HepG2 (cell line): ENCODE measurements around the gene CAPN7. TPM values are rescaled to one million over a fixed set of nuclear protein-coding genes. Genes with fewer than 3 reads are reported as not detected.

Experiments
- ATM ChIP-seq: fragments of 450-650 bp; IDR thresholded peaks from 2 replicates; pipeline ENCODE4 v1.7.1; 2017; ENCODE audit warnings: mild to moderate bottlenecking, borderline replicate concordance
- EHMT2 ChIP-seq: fragments of 200-600 bp; sonication (generic); IDR thresholded peaks from 2 replicates; pipeline ENCODE4 v1.7.0; 2017; ENCODE audit warnings: antibody characterized with exemption, low read depth, low read length, borderline replicate concordance
- HNF1A ChIP-seq, 2 experiments: sonication (generic) in 1 of 2; formaldehyde crosslinking in 1 of 2; IDR thresholded peaks; 2 replicates each; pipeline versions ENCODE4 v1.4.0 to v1.6.1; 2016 to 2020; ENCODE audit warnings: borderline replicate concordance in 1 of 2, low read depth in 1 of 2, mild to moderate bottlenecking in 1 of 2, missing genetic modification reagents in 1 of 2
- HOXA7 ChIP-seq: sonication (generic); formaldehyde crosslinking; IDR thresholded peaks from 2 replicates; pipeline ENCODE4 v1.8.1; 2022; ENCODE audit warnings: mild to moderate bottlenecking, missing genetic modification reagents, moderate library complexity
- KDM4B ChIP-seq: sonication (generic); formaldehyde crosslinking; IDR thresholded peaks from 2 replicates; pipeline ENCODE4 v1.4.0; 2020; ENCODE audit warnings: missing genetic modification reagents
- MIER2 ChIP-seq: IDR thresholded peaks from 2 replicates; pipeline ENCODE4 v1.6.1; 2016; ENCODE audit warnings: missing biosample characterization, missing genetic modification reagents
- NR2F1 ChIP-seq, 2 experiments: fragments of 450-650 bp in 1 of 2; formaldehyde crosslinking in 1 of 2; IDR thresholded peaks; 2 replicates each; pipeline versions ENCODE4 v1.5.0 to v1.6.1; 2016 to 2020; ENCODE audit warnings: mild to moderate bottlenecking in 1 of 2, missing compliant biosample characterization in 1 of 2, missing genetic modification reagents in 1 of 2, moderate library complexity in 1 of 2
- PHF21A ChIP-seq: sonication (generic); formaldehyde crosslinking; IDR thresholded peaks from 2 replicates; pipeline ENCODE4 v1.5.0; 2020; ENCODE audit warnings: mild to moderate bottlenecking, missing genetic modification reagents
- PRPF4 ChIP-seq: fragments of 200-400 bp; formaldehyde crosslinking; IDR thresholded peaks from 2 replicates; pipeline ENCODE4 v1.6.1; 2016; ENCODE audit warnings: low read length, low read depth; ENCODE audit not compliant: poor library complexity, severe bottlenecking
- ZBTB2 ChIP-seq: sonication (generic); formaldehyde crosslinking; IDR thresholded peaks from 2 replicates; pipeline ENCODE4 v1.8.0; 2022; ENCODE audit warnings: low read depth, missing genetic modification reagents
- ZBTB33 ChIP-seq: sonication (generic); formaldehyde crosslinking; IDR thresholded peaks from 2 replicates; pipeline ENCODE4 v1.4.0; 2020; ENCODE audit warnings: missing genetic modification reagents
- ZFP62 ChIP-seq: sonication (generic); formaldehyde crosslinking; IDR thresholded peaks from 2 replicates; pipeline ENCODE4 v1.4.0; 2020; ENCODE audit warnings: missing genetic modification reagents
- ZNF17 ChIP-seq: sonication (generic); formaldehyde crosslinking; IDR thresholded peaks from 2 replicates; pipeline ENCODE4 v1.5.0; 2020; ENCODE audit warnings: mild to moderate bottlenecking, missing genetic modification reagents
- ZNF724P ChIP-seq: sonication (generic); formaldehyde crosslinking; IDR thresholded peaks from 2 replicates; pipeline ENCODE4 v1.8.0; 2022; ENCODE audit warnings: missing genetic modification reagents, borderline replicate concordance
- ZNF768 ChIP-seq: sonication (generic); formaldehyde crosslinking; IDR thresholded peaks from 2 replicates; pipeline ENCODE4 v1.4.0; 2020; ENCODE audit warnings: missing genetic modification reagents
- ZNF770 ChIP-seq: sonication (generic); formaldehyde crosslinking; IDR thresholded peaks from 2 replicates; pipeline ENCODE4 v1.5.0; 2020; ENCODE audit warnings: mild to moderate bottlenecking, missing genetic modification reagents
- ZNF773 ChIP-seq: sonication (generic); formaldehyde crosslinking; IDR thresholded peaks from 2 replicates; pipeline ENCODE4 v1.4.0; 2020; ENCODE audit warnings: missing genetic modification reagents, borderline replicate concordance
- ZNF781 ChIP-seq: sonication (generic); formaldehyde crosslinking; IDR thresholded peaks from 2 replicates; pipeline ENCODE4 v1.5.1; 2020; ENCODE audit warnings: borderline replicate concordance, mild to moderate bottlenecking, missing genetic modification reagents; ENCODE audit errors: not compliant biosample characterization
- polyA plus RNA-seq, 8 experiments: library from polyadenylated mRNA; depleted of rRNA in 3 of 8; stranded (reverse) in 7 of 8; unstranded in 1 of 8; fragments of >200 nt; fragmentation: Illumina TruSeq in 4 of 8; extraction: Trizol in 4 of 8; gene quantifications; 2 replicates each; pipeline versions ENCODE4 v1.2.1 to v1.2.3, GENCODE V29; 2011 to 2016; ENCODE audit warnings: low read depth in 4 of 8, missing spikeins in 1 of 8, mixed read lengths in 1 of 8; ENCODE audit not compliant: insufficient read depth in 1 of 8
- total RNA-seq, 5 experiments: library from RNA; depleted of rRNA; stranded (reverse); fragments of >200 nt; fragmentation: Illumina TruSeq; extraction: Trizol; gene quantifications; 2 replicates each; pipeline ENCODE4 v1.2.3, GENCODE V29; 2016; ENCODE audit warnings: low read depth in 1 of 5

The CAPN7 gene
- total and polyA plus RNA-seq, 2 of the 13 experiments (the other 11 are each of a cell fraction or from before 2014, with no cell fraction given): 16.7 to 36.8 TPM

GRCh38 chr3:15205934-15206661 is at the start of gene CAPN7 (continued):
- TF ChIP-seq PRPF4 (no peak), ZNF770 (CRISPR knock-in tag) (peak; percentile 66; the same call in 1 of the 2 replicates), ZBTB33 (peak; percentile 37; the same call in 1 of the 2 replicates), MIER2 (CRISPR knock-in tag) (0 out of 2 replicates have a peak, but pooled peaks have one; percentile 32), ZBTB2 (CRISPR knock-in tag) (no peak; the same call in 1 of the 2 replicates), EHMT2 (no peak), ZNF773 (peak; percentile 53; the same call in 1 of the 2 replicates), NR2F1 (CRISPR knock-in tag; IDR thresholded peaks at IDR 0.05) (no peak), PHF21A (CRISPR knock-in tag) (no peak), HNF1A (IDR thresholded peaks at IDR 0.05; ENCODE audit: low read depth) (no peak), HNF1A (CRISPR knock-in tag; IDR thresholded peaks at IDR 0.05; ENCODE audit: borderline replicate concordance) (0 out of 2 replicates have a peak, but pooled peaks have one; percentile 62), ZFP62 (CRISPR knock-in tag) (no peak), ZNF768 (CRISPR knock-in tag) (peak; percentile 62; the same call in 1 of the 2 replicates), ZNF781 (CRISPR knock-in tag) (no peak), HOXA7 (CRISPR knock-in tag) (0 out of 2 replicates have a peak, but pooled peaks have one; percentile 30), ATM (no peak), ZNF17 (no peak), ZNF724P (CRISPR knock-in tag) (peak; percentile 77; the same call in 1 of the 2 replicates), KDM4B (CRISPR knock-in tag) (no peak)
